Astrocyte of the cerebellum (primary cell): ENCODE measurements around the gene VSTM2B.

Experiments used
- DNase-seq: peaks from one replicate; pipeline ENCODE4 v3.0.0-alpha.2; 2011; ENCODE audit warnings: low read depth
- H3K4me3 ChIP-seq: 2 replicates; pipeline ENCODE4 v1.5.1; 2011; ENCODE audit warnings: mild to moderate bottlenecking, low read depth, low read length, moderate library complexity
- CTCF ChIP-seq: IDR thresholded peaks from 2 replicates; pipeline ENCODE4 v1.5.1; 2012; ENCODE audit warnings: low read length, low read depth, moderate library complexity, mild to moderate bottlenecking; ENCODE audit errors: missing control alignments
- in situ Hi-C: cut with HindIII; loops from 2 replicates; pipeline ENCODE4 v1.10.0; 2017; ENCODE audit warnings: low sequenced_read_pairs

Gene VSTM2B

GRCh38 chr19:29517946-29518345 is 7.8 kb upstream of the VSTM2B start:
- TF ChIP-seq CTCF = no peak
- in situ Hi-C loops = no loop called here
- DNase-seq = no peak
- no peak overlapping the region for H3K4me3 ChIP-seq

- in situ Hi-C loops = no loop called here
- DNase-seq = no peak
- H3K4me3 ChIP-seq = no peak overlapping the region
- TF ChIP-seq CTCF = no peak
Measured at GRCh38 chr19:29519146-29519545, 6.6 kb upstream of the VSTM2B start.

- no peak for TF ChIP-seq CTCF
- no peak for DNase-seq
- H3K4me3 ChIP-seq = no peak overlapping the region
- in situ Hi-C loops = no loop called here
Measured at GRCh38 chr19:29519931-29520330, 5.9 kb upstream of the VSTM2B start.

- in situ Hi-C loops = no loop called here
- no peak overlapping the region for H3K4me3 ChIP-seq
- DNase-seq = no peak
- no peak for TF ChIP-seq CTCF
Measured at GRCh38 chr19:29520390-29520789, 5.4 kb upstream of the VSTM2B start.

GRCh38 chr19:29521291-29522075 is 4.3 kb upstream of the VSTM2B start:
- no peak for DNase-seq
- TF ChIP-seq CTCF = no peak
- H3K4me3 ChIP-seq = no peak overlapping the region
- in situ Hi-C loops = no loop called here

- no peak for TF ChIP-seq CTCF
- in situ Hi-C loops = no loop called here
- no peak overlapping the region for H3K4me3 ChIP-seq
- DNase-seq = no peak
Measured at GRCh38 chr19:29523568-29523967, 2.2 kb upstream of the VSTM2B start.
